Endothelial cell of umbilical vein (primary cell): ENCODE data around the gene CLIP1. TPM values are rescaled to one million over a fixed set of nuclear protein-coding genes. Genes with fewer than 3 reads are reported as not detected.

ENCODE experiments used
- BruUV-seq: library from RNA; stranded (reverse); fragments of 400-500 nt; replicated peaks from 2 replicates; lab custom pipeline; 2021; lab: Mats Ljungman, UMichigan
- CTCF ChIA-PET: fragments of 300-600, 350-600 bp; sonication (Branson Sonifier 250); formaldehyde crosslinking; loops from one replicate; lab custom pipeline; 2021; ENCODE audit warnings: antibody characterized with exemption, inconsistent platforms; lab: Charles Lee
- POLR2A ChIA-PET: fragments of 300-600, 350-600 bp; sonication (Branson Sonifier 250); formaldehyde crosslinking; loops from one replicate; lab custom pipeline; 2021; ENCODE audit warnings: antibody characterized with exemption, inconsistent platforms; lab: Charles Lee
- DNase-seq: peaks from one replicate; pipeline ENCODE4 v3.0.0-alpha.2; 2011; ENCODE audit warnings: low read depth, low spot score
- FAIRE-seq: peaks from 2 replicates; lab custom pipeline; 2011; peaks lifted over from hg19 to GRCh38; lab: Jason Lieb, UNC
- H2AFZ ChIP-seq: 2 replicates; pipeline ENCODE4 v1.6.0; 2012; ENCODE audit warnings: low read depth, low read length, control low read depth, inconsistent platforms
- H3K27ac ChIP-seq: 2 replicates; pipeline ENCODE4 v1.5.1; 2011; ENCODE audit warnings: low read depth, mild to moderate bottlenecking, control low read depth, low read length, moderate library complexity; ENCODE audit not compliant: insufficient read depth
- H3K27me3 ChIP-seq, 2 experiments: 2 replicates each; pipeline versions ENCODE4 v1.6.0 to v1.6.1; 2011; ENCODE audit warnings: low read length in 2 of 2, mixed read lengths in 1 of 2; ENCODE audit not compliant: control insufficient read depth in 2 of 2, insufficient read depth in 2 of 2
- H3K36me3 ChIP-seq, 2 experiments: 2 replicates in 1 of 2; 3 replicates in 1 of 2; pipeline ENCODE4 v1.5.1; 2011; ENCODE audit warnings: low read length in 2 of 2, mild to moderate bottlenecking in 1 of 2, moderate library complexity in 1 of 2; ENCODE audit not compliant: control insufficient read depth in 2 of 2, insufficient read depth in 2 of 2; ENCODE audit errors: extremely low read depth in 1 of 2
- H3K4me1 ChIP-seq: 3 replicates; pipeline ENCODE4 v1.5.1; 2011; ENCODE audit warnings: mild to moderate bottlenecking, low read length; ENCODE audit not compliant: control insufficient read depth, insufficient read depth; ENCODE audit errors: extremely low read depth
- H3K4me2 ChIP-seq: 2 replicates; pipeline ENCODE4 v1.6.1; 2011; ENCODE audit warnings: low read length, control low read depth, mixed read lengths; ENCODE audit not compliant: insufficient read depth
- H3K4me3 ChIP-seq, 3 experiments: fragments of 200-600 bp in 1 of 3; sonication (generic), shearing (Covaris generic) in 1 of 3; replicated peaks in 1 of 3; 2 replicates each; pipeline ENCODE4 v1.5.1; 2011 to 2016; ENCODE audit warnings: control low read depth in 3 of 3, low read length in 3 of 3, mild to moderate bottlenecking in 2 of 3, inconsistent platforms in 1 of 3, low read depth in 1 of 3, moderate library complexity in 1 of 3; ENCODE audit not compliant: insufficient read depth in 1 of 3
- H3K79me2 ChIP-seq: 2 replicates; pipeline ENCODE4 v1.6.0; 2012; ENCODE audit warnings: low read length, inconsistent platforms; ENCODE audit not compliant: control insufficient read depth, insufficient read depth
- H3K9ac ChIP-seq: replicated peaks from 2 replicates; pipeline ENCODE3; 2011; ENCODE audit warnings: low read length, control low read depth; ENCODE audit not compliant: insufficient read depth; ENCODE audit errors: extremely low read depth
- H3K9me1 ChIP-seq: replicated peaks from 3 replicates; pipeline ENCODE4 v1.6.0; 2011; ENCODE audit warnings: mild to moderate bottlenecking, low read length; ENCODE audit not compliant: control insufficient read depth, insufficient read depth; ENCODE audit errors: extremely low read depth
- H3K9me3 ChIP-seq: replicated peaks from 2 replicates; pipeline ENCODE4 v1.5.1; 2012; ENCODE audit warnings: low read length, inconsistent platforms; ENCODE audit not compliant: control insufficient read depth, insufficient read depth
- H4K20me1 ChIP-seq: replicated peaks from 2 replicates; pipeline ENCODE3; 2011; ENCODE audit warnings: mild to moderate bottlenecking, low read length; ENCODE audit not compliant: control insufficient read depth, insufficient read depth; ENCODE audit errors: extremely low read depth
- CTCF ChIP-seq, 2 donors: IDR thresholded peaks; 1 replicate in 1 of 2; 2 replicates in 1 of 2; pipeline ENCODE4 v1.5.1; 2011; ENCODE audit warnings: low read length in 2 of 2, mild to moderate bottlenecking in 2 of 2, moderate library complexity in 2 of 2, control low read depth in 1 of 2, inconsistent platforms in 1 of 2, low read depth in 1 of 2; ENCODE audit not compliant: insufficient read depth in 1 of 2; ENCODE audit errors: extremely low read depth in 1 of 2
- EZH2 ChIP-seq: IDR thresholded peaks from 2 replicates; pipeline ENCODE4 v1.6.1; 2012; ENCODE audit warnings: borderline replicate concordance, low read depth, mild to moderate bottlenecking, moderate library complexity, low read length, inconsistent platforms; ENCODE audit not compliant: severe bottlenecking
- FOS ChIP-seq: IDR thresholded peaks from 2 replicates; pipeline ENCODE4 v1.6.1; 2011; ENCODE audit warnings: mild to moderate bottlenecking, low read length, moderate library complexity, borderline replicate concordance; ENCODE audit not compliant: insufficient read depth
- GATA2 ChIP-seq: IDR thresholded peaks from 2 replicates; pipeline ENCODE4 v1.7.0; 2011; ENCODE audit warnings: low read depth, mild to moderate bottlenecking, moderate library complexity, mixed read lengths, low read length; ENCODE audit not compliant: insufficient read length, insufficient read depth
- JUN ChIP-seq: IDR thresholded peaks from 2 replicates; pipeline ENCODE4 v1.6.1; 2011; ENCODE audit warnings: borderline replicate concordance, low read depth; ENCODE audit not compliant: insufficient read length, insufficient read depth
- MAX ChIP-seq: IDR thresholded peaks from 2 replicates; pipeline ENCODE4 v1.6.1; 2011; ENCODE audit not compliant: insufficient read depth, insufficient read length
- MYC ChIP-seq: IDR thresholded peaks from one replicate; pipeline ENCODE4 v1.6.1; 2011; ENCODE audit warnings: mild to moderate bottlenecking, low read depth, low read length
- POLR2A ChIP-seq: IDR thresholded peaks from 2 replicates; pipeline ENCODE4 v1.6.1; 2012; ENCODE audit warnings: low read depth, mild to moderate bottlenecking, control low read depth, low read length
- POLR2AphosphoS5 ChIP-seq: IDR thresholded peaks from 2 replicates; pipeline ENCODE4 v1.6.1; 2012; ENCODE audit warnings: low read depth, mild to moderate bottlenecking, control low read depth, low read length, moderate library complexity; ENCODE audit not compliant: insufficient read depth
- dilution Hi-C: fragments of 300-500 bp; cut with MboI; formaldehyde crosslinking; loops from one replicate; pipeline ENCODE4 v1.15.0; 2019; ENCODE audit warnings: low sequenced_read_pairs; ENCODE audit not compliant: extremely low pct_ligation_motif_present
- intact Hi-C: fragments of 100-400 bp; cut with micrococcal nuclease; formaldehyde crosslinking; loops from one replicate; pipeline ENCODE4 v1.10.0; 2022
- polyA plus RNA-seq, 4 experiments: library from polyadenylated mRNA; depleted of rRNA in 3 of 4; stranded (reverse) in 3 of 4; unstranded in 1 of 4; fragments of >200 nt; gene quantifications; 2 replicates each; pipeline versions ENCODE4 v1.2.1 to v1.2.3, GENCODE V29; 2011 to 2012; ENCODE audit warnings: missing spikeins in 1 of 4
- total RNA-seq: library from RNA; stranded (reverse); gene quantifications from 2 replicates; pipeline ENCODE4 v1.2.3, GENCODE V29; 2021

CLIP1 gene
- total and polyA plus RNA-seq, 2 donors (not counting 3 experiments of a cell fraction or from before 2014, with no cell fraction given): 56.5 to 84.3 TPM

- no peaks in the 10 kb centered on the region for H3K36me3 ChIP-seq
- peaks cover 10% of the 10 kb centered on the region for H3K4me1 ChIP-seq
- no peak overlapping the region for H3K9ac ChIP-seq
- intact Hi-C loops: no loop called here
- H3K9me1 ChIP-seq: no peaks in the 10 kb centered on the region
- BruUV-seq: no TSS peak
- POLR2A ChIA-PET: no interaction called here
- H3K9me3 ChIP-seq: no peaks in the 10 kb centered on the region
- H3K79me2 ChIP-seq: no peaks in the 10 kb centered on the region
- CTCF ChIA-PET: interaction anchor here (3.6 kb wide), 1 partner anchor 60 kb away, joined by 21 read pairs; no protein-coding TSS in a partner anchor
- no peak for DNase-seq
- H3K27me3 ChIP-seq: no peaks in the 10 kb centered on the region
- no peak overlapping the region for H3K4me2 ChIP-seq
- dilution Hi-C loops: no loop called here
- no peak overlapping the region for H3K27ac ChIP-seq
- no peak overlapping the region for H3K4me3 ChIP-seq
- H4K20me1 ChIP-seq: no peaks in the 10 kb centered on the region
- TF ChIP-seq EZH2 (no peak), FOS (no peak), POLR2AphosphoS5 (no peak), MAX (no peak)
- FAIRE-seq: no peak
- H2AFZ ChIP-seq: no peak overlapping the region
Observed at GRCh38 chr12:122460061-122460460, 37.6 kb upstream of the CLIP1 start.

DNA sequence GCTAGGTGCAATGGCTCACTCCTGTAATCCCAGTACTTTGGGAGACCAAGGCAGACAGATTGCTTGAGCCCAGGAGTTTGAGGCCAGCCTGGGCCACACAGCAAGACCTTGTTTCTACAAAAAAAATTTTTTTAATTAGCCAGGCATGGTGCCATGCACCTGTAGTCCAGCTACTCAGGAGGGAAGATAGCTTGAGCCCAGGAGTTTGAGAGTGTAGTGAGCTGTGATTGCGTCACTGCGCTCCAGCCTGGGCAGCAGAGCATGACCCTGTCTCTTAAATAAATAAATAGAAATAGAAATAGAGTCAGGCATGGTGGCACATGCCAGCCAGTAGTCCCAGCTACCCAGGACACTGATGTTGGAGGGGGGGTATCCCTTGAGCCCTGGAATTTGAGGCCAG lies 36.7 kb upstream of the CLIP1 start:
- Histone ChIP-seq H2AFZ (no peak overlapping the region), H3K27me3 (no peaks in the 10 kb centered on the region), H3K4me3 (no peak overlapping the region), H4K20me1 (no peaks in the 10 kb centered on the region), H3K27ac (no peak overlapping the region), H3K36me3 (no peaks in the 10 kb centered on the region), H3K79me2 (no peaks in the 10 kb centered on the region), H3K9me3 (no peaks in the 10 kb centered on the region), H3K9me1 (no peaks in the 10 kb centered on the region), H3K9ac (no peak overlapping the region), H3K4me1 (peaks cover 4% of the 10 kb centered on the region), H3K4me2 (no peak overlapping the region)
- peak; percentile 4 for FAIRE-seq
- TF ChIP-seq POLR2AphosphoS5 (no peak), GATA2 (no peak), JUN (no peak), MAX (no peak), FOS (no peak), POLR2A (no peak), EZH2 (no peak), MYC (no peak), CTCF (IDR thresholded peaks at IDR 0.05; ENCODE audit: extremely low read depth in 1 of 2, insufficient read depth in 1 of 2, low read depth in 1 of 2, low read length in 2 of 2) (no peak)
- ChIA-PET POLR2A (no interaction called here), CTCF (interaction anchor here (0.7 kb wide), 1 partner anchor 59 kb away, joined by 3 read pairs; no protein-coding TSS in a partner anchor)
- dilution Hi-C loops: no loop called here
- no TSS peak for BruUV-seq
- intact Hi-C loops: no loop called here
- DNase-seq: no peak
